SK-N-SH (cell line): Measurements from ENCODE around the gene GPR158. TPM values are rescaled to one million over a fixed set of nuclear protein-coding genes. Genes with fewer than 3 reads are reported as not detected.

Experiments used
- CTCF ChIA-PET: fragments of 300-600, 350-600 bp; formaldehyde crosslinking; extraction: SDS; loops from one replicate; lab custom pipeline; 2021; lab: Yijun Ruan, JAX
- POLR2A ChIA-PET: fragments of 350-600 bp; sonication (Branson Sonifier 250); formaldehyde crosslinking; extraction: SDS; loops from one replicate; lab custom pipeline; 2020; ENCODE audit warnings: antibody characterized with exemption, inconsistent platforms; lab: Yijun Ruan, JAX
- DNase-seq: peaks from one replicate; pipeline ENCODE4 v3.0.0; 2012
- H2AFZ ChIP-seq: fragments of 200-600 bp; sonication (generic); 2 replicates; pipeline ENCODE4 v1.8.1; 2016; ENCODE audit warnings: antibody characterized with exemption, mild to moderate bottlenecking, low read depth
- H3F3A ChIP-seq: fragments of 200-600 bp; sonication (generic); replicated peaks from 2 replicates; pipeline ENCODE3; 2016; ENCODE audit warnings: antibody characterized with exemption, mild to moderate bottlenecking; ENCODE audit not compliant: insufficient read depth
- H3K27ac ChIP-seq, 2 experiments: fragments of 200-500 bp in 1 of 2; fragments of 200-600 bp in 1 of 2; sonication (Bioruptor generic) in 1 of 2; sonication (generic), shearing (Covaris generic) in 1 of 2; 2 replicates each; pipeline versions ENCODE4 v1.5.1 to v1.6.1; 2014 to 2016; ENCODE audit warnings: low read depth in 2 of 2, inconsistent platforms in 1 of 2, low read length in 1 of 2, mild to moderate bottlenecking in 1 of 2, mixed read lengths in 1 of 2
- H3K27me3 ChIP-seq: fragments of 200-600 bp; sonication (generic), shearing (Covaris generic); 2 replicates; pipeline ENCODE4 v1.6.1; 2016; ENCODE audit warnings: mixed run types; ENCODE audit not compliant: insufficient read depth
- H3K36me3 ChIP-seq, 2 experiments: fragments of 200-500 bp in 1 of 2; fragments of 200-600 bp in 1 of 2; sonication (Bioruptor generic) in 1 of 2; sonication (generic) in 1 of 2; replicated peaks in 1 of 2; 2 replicates each; pipeline versions ENCODE3 to v1.5.1; 2014 to 2016; ENCODE audit warnings: low read length in 1 of 2, mild to moderate bottlenecking in 1 of 2; ENCODE audit not compliant: insufficient read depth in 2 of 2, control insufficient read depth in 1 of 2
- H3K4me1 ChIP-seq, 2 experiments: fragments of 200-500 bp in 1 of 2; fragments of 200-600 bp in 1 of 2; sonication (Bioruptor generic) in 1 of 2; sonication (generic), shearing (Covaris generic) in 1 of 2; 2 replicates each; pipeline versions ENCODE4 v1.5.1 to v1.6.1; 2014 to 2016; ENCODE audit warnings: low read depth in 1 of 2, low read length in 1 of 2, mixed run types in 1 of 2; ENCODE audit not compliant: insufficient read depth in 2 of 2, control insufficient read depth in 1 of 2
- H3K4me2 ChIP-seq: fragments of 200-600 bp; sonication (generic), shearing (Covaris generic); 2 replicates; pipeline ENCODE4 v1.6.1; 2017; ENCODE audit warnings: mixed run types
- H3K4me3 ChIP-seq, 2 experiments: fragments of 200-500 bp in 1 of 2; fragments of 200-600 bp in 1 of 2; sonication (Bioruptor generic) in 1 of 2; sonication (generic), shearing (Covaris generic) in 1 of 2; 2 replicates each; pipeline versions ENCODE4 v1.5.1 to v1.8.1; 2014 to 2016; ENCODE audit warnings: low read depth in 2 of 2, inconsistent platforms in 1 of 2, low read length in 1 of 2, mild to moderate bottlenecking in 1 of 2, mixed read lengths in 1 of 2, moderate library complexity in 1 of 2
- H3K79me2 ChIP-seq: fragments of 200-600 bp; sonication (generic); 2 replicates; pipeline ENCODE4 v1.8.1; 2017; ENCODE audit warnings: mild to moderate bottlenecking; ENCODE audit not compliant: insufficient read depth
- H3K9ac ChIP-seq: fragments of 200-600 bp; sonication (generic); 2 replicates; pipeline ENCODE4 v1.6.1; 2017; ENCODE audit warnings: mixed run types
- H3K9me2 ChIP-seq: fragments of 200-600 bp; sonication (generic); 2 replicates; pipeline ENCODE4 v1.6.1; 2017; ENCODE audit warnings: mixed run types
- H3K9me3 ChIP-seq: fragments of 200-600 bp; sonication (generic); 2 replicates; pipeline ENCODE4 v1.6.1; 2017; ENCODE audit warnings: mixed run types, mild to moderate bottlenecking, moderate library complexity
- H4K20me1 ChIP-seq: fragments of 200-600 bp; sonication (generic); 2 replicates; pipeline ENCODE4 v1.6.1; 2017; ENCODE audit warnings: mild to moderate bottlenecking, mixed run types; ENCODE audit not compliant: insufficient read depth
- FOSL2 ChIP-seq: IDR thresholded peaks from 2 replicates; pipeline ENCODE4 v1.4.0; 2012; ENCODE audit warnings: low read depth, mild to moderate bottlenecking, moderate library complexity, borderline replicate concordance
- FOXJ3 ChIP-seq: sonication (generic); formaldehyde crosslinking; IDR thresholded peaks from 2 replicates; pipeline ENCODE4 v1.5.1; 2020; ENCODE audit warnings: mild to moderate bottlenecking, missing genetic modification reagents
- GABPA ChIP-seq: IDR thresholded peaks from 2 replicates; pipeline ENCODE4 v1.4.0; 2012; ENCODE audit warnings: low read depth, mild to moderate bottlenecking
- GATA2 ChIP-seq: sonication (generic); formaldehyde crosslinking; IDR thresholded peaks from 2 replicates; pipeline ENCODE4 v1.5.0; 2020; ENCODE audit warnings: mild to moderate bottlenecking, missing genetic modification reagents
- JUND ChIP-seq: IDR thresholded peaks from 2 replicates; pipeline ENCODE4 v1.4.0; 2012
- MEF2A ChIP-seq: IDR thresholded peaks from 2 replicates; pipeline ENCODE4 v1.4.0; 2012; ENCODE audit warnings: low read depth, borderline replicate concordance
- NFIC ChIP-seq: IDR thresholded peaks from 2 replicates; pipeline ENCODE4 v1.4.0; 2012; ENCODE audit warnings: borderline replicate concordance
- POLR2AphosphoS5 ChIP-seq: IDR thresholded peaks from 2 replicates; pipeline ENCODE4 v1.6.1; 2012; ENCODE audit warnings: low read depth, low read length
- RFX5 ChIP-seq: IDR thresholded peaks from 2 replicates; pipeline ENCODE4 v1.6.1; 2012; ENCODE audit warnings: mild to moderate bottlenecking, improper control_type of control experiment, low read length
- RXRA ChIP-seq: IDR thresholded peaks from 2 replicates; pipeline ENCODE4 v1.4.0; 2012; ENCODE audit warnings: low read depth, mild to moderate bottlenecking, borderline replicate concordance
- SIN3A ChIP-seq: IDR thresholded peaks from 2 replicates; pipeline ENCODE4 v1.6.1; 2012; ENCODE audit warnings: low read depth, mild to moderate bottlenecking, low read length, moderate library complexity, borderline replicate concordance
- SMC3 ChIP-seq: IDR thresholded peaks from 2 replicates; pipeline ENCODE4 v1.6.1; 2012; ENCODE audit warnings: low read depth, low read length, improper control_type of control experiment
- TAF1 ChIP-seq: IDR thresholded peaks from 2 replicates; pipeline ENCODE4 v1.6.1; 2012; ENCODE audit warnings: low read depth, mild to moderate bottlenecking, low read length, moderate library complexity, borderline replicate concordance
- TCF12 ChIP-seq: IDR thresholded peaks from 2 replicates; pipeline ENCODE4 v1.4.0; 2012
- YY1 ChIP-seq: IDR thresholded peaks from 2 replicates; pipeline ENCODE4 v1.4.0; 2012; ENCODE audit warnings: low read depth, mild to moderate bottlenecking
- WGBS: methylation state at CpG from one replicate; pipeline ENCODE4 v1.1.6; 2017; ENCODE audit warnings: low lambda C conversion rate; 5-methylcytosine and 5-hydroxymethylcytosine counted together
- polyA plus RNA-seq, 3 experiments: library from polyadenylated mRNA; depleted of rRNA; stranded (reverse); fragments of >200 nt; gene quantifications; 2 replicates each; pipeline ENCODE4 v1.2.3, GENCODE V29; 2012
- TF ChIP-seq, protein P1 (sequence below): IDR thresholded peaks from 2 replicates; pipeline ENCODE4; 2012
- TF ChIP-seq, protein P2 (sequence below): IDR thresholded peaks from 2 replicates; pipeline ENCODE4 v1.4.0; 2012; ENCODE audit warnings: low read depth, borderline replicate concordance
- TF ChIP-seq, protein P3 (sequence below): IDR thresholded peaks from 2 replicates; pipeline ENCODE4 v1.6.1; 2012; ENCODE audit warnings: mild to moderate bottlenecking, low read depth, low read length, moderate library complexity
- TF ChIP-seq, protein P4 (sequence below): IDR thresholded peaks from 2 replicates; pipeline ENCODE4 v1.4.0; 2012; ENCODE audit warnings: low read depth, borderline replicate concordance

Gene GPR158
- polyA plus RNA-seq, 1 of the 3 experiments (the other 2 are of a cell fraction): not detected

DNA sequence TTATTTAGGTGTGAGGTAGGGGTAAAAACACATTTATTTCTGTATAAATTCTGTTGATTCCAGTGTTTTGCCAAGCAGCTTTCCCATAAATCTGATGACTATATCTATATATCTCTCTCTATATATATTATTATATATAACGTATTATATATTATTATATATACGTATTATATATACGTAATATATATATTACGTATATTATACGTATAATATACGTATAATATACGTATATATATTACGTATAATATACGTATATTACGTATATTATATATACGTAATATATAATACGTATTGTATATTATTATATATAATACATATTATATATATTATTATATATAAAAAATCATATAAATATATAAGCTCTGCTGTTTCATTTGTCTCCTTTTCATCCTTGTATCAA lies 163.5 kb downstream of the GPR158 start (continued):
- TF ChIP-seq, protein P1, sequence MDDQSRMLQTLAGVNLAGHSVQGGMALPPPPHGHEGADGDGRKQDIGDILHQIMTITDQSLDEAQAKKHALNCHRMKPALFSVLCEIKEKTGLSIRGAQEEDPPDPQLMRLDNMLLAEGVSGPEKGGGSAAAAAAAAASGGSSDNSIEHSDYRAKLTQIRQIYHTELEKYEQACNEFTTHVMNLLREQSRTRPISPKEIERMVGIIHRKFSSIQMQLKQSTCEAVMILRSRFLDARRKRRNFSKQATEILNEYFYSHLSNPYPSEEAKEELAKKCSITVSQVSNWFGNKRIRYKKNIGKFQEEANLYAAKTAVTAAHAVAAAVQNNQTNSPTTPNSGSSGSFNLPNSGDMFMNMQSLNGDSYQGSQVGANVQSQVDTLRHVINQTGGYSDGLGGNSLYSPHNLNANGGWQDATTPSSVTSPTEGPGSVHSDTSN: no peak

- 9% methylated on average over 1 of the region's 1 CpG for WGBS
- H3K9me3 ChIP-seq: no peaks in the 10 kb centered on the region
- no peak overlapping the region for H3K4me2 ChIP-seq
- no peaks in the 10 kb centered on the region for H3K36me3 ChIP-seq
- H3K27ac ChIP-seq: no peak overlapping the region
- H3K9ac ChIP-seq: no peak overlapping the region
- no peak overlapping the region for H2AFZ ChIP-seq
- POLR2A ChIA-PET: no interaction called here
- TF ChIP-seq GATA2 (CRISPR knock-in tag) (no peak), JUND (no peak), POLR2AphosphoS5 (no peak), SMC3 (no peak), FOXJ3 (CRISPR knock-in tag) (no peak), YY1 (no peak), RXRA (no peak)
- TF ChIP-seq, protein P2, sequence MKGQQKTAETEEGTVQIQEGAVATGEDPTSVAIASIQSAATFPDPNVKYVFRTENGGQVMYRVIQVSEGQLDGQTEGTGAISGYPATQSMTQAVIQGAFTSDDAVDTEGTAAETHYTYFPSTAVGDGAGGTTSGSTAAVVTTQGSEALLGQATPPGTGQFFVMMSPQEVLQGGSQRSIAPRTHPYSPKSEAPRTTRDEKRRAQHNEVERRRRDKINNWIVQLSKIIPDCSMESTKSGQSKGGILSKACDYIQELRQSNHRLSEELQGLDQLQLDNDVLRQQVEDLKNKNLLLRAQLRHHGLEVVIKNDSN: no peak
- H4K20me1 ChIP-seq: no peaks in the 10 kb centered on the region
- H3F3A ChIP-seq: no peaks in the 10 kb centered on the region
- no peak for DNase-seq
- H3K4me3 ChIP-seq: no peak overlapping the region
- no peaks in the 10 kb centered on the region for H3K27me3 ChIP-seq
- CTCF ChIA-PET: no interaction called here
- H3K4me1 ChIP-seq: no peaks in the 10 kb centered on the region
- H3K9me2 ChIP-seq: no peaks in the 10 kb centered on the region
- H3K79me2 ChIP-seq: no peaks in the 10 kb centered on the region
These were observed 165.2 kb downstream of the GPR158 start for GRCh38 chr10:25339966-25340365.

DNA sequence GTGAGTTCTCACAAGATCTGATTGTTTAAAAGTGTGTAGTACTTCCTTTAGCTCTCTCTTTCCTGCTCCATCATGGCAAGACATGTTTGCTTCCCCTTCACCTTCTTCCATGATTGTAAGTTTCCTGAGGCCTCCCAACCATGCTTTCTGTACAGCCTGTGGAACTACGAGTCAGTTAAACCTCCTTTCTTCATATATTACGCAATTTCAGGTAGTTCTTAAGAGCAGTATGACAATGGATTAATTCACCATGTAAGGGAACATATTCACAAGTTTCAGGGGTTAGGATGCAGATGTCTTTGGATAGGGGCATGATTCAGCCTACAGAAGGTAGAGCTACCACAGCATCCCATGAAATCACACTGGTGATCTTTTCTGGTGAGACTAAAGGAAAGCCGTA lies 174.7 kb downstream of the GPR158 start:
- Histone ChIP-seq H3K4me2 (no peak overlapping the region), H3K79me2 (no peaks in the 10 kb centered on the region), H3K27ac (no peak overlapping the region), H3K9ac (no peak overlapping the region), H4K20me1 (no peaks in the 10 kb centered on the region), H3K36me3 (no peaks in the 10 kb centered on the region), H2AFZ (no peak overlapping the region), H3K9me2 (no peaks in the 10 kb centered on the region), H3K4me1 (no peaks in the 10 kb centered on the region), H3K4me3 (no peak overlapping the region), H3F3A (no peaks in the 10 kb centered on the region), H3K9me3 (no peaks in the 10 kb centered on the region), H3K27me3 (no peaks in the 10 kb centered on the region)
- ChIA-PET POLR2A (no interaction called here), CTCF (no interaction called here)
- DNase-seq: no peak
- WGBS: 40% methylated on average over 3 of the region's 3 CpGs
- TF ChIP-seq TCF12 (no peak), GABPA (no peak), NFIC (no peak), RFX5 (no peak), MEF2A (no peak), SMC3 (no peak), FOSL2 (no peak), RXRA (no peak), FOXJ3 (CRISPR knock-in tag) (no peak), TAF1 (no peak), GATA2 (CRISPR knock-in tag) (no peak), SIN3A (no peak)
- TF ChIP-seq, protein P3, sequence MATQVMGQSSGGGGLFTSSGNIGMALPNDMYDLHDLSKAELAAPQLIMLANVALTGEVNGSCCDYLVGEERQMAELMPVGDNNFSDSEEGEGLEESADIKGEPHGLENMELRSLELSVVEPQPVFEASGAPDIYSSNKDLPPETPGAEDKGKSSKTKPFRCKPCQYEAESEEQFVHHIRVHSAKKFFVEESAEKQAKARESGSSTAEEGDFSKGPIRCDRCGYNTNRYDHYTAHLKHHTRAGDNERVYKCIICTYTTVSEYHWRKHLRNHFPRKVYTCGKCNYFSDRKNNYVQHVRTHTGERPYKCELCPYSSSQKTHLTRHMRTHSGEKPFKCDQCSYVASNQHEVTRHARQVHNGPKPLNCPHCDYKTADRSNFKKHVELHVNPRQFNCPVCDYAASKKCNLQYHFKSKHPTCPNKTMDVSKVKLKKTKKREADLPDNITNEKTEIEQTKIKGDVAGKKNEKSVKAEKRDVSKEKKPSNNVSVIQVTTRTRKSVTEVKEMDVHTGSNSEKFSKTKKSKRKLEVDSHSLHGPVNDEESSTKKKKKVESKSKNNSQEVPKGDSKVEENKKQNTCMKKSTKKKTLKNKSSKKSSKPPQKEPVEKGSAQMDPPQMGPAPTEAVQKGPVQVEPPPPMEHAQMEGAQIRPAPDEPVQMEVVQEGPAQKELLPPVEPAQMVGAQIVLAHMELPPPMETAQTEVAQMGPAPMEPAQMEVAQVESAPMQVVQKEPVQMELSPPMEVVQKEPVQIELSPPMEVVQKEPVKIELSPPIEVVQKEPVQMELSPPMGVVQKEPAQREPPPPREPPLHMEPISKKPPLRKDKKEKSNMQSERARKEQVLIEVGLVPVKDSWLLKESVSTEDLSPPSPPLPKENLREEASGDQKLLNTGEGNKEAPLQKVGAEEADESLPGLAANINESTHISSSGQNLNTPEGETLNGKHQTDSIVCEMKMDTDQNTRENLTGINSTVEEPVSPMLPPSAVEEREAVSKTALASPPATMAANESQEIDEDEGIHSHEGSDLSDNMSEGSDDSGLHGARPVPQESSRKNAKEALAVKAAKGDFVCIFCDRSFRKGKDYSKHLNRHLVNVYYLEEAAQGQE: no peak
- TF ChIP-seq, protein P1: no peak
- TF ChIP-seq, protein P4, sequence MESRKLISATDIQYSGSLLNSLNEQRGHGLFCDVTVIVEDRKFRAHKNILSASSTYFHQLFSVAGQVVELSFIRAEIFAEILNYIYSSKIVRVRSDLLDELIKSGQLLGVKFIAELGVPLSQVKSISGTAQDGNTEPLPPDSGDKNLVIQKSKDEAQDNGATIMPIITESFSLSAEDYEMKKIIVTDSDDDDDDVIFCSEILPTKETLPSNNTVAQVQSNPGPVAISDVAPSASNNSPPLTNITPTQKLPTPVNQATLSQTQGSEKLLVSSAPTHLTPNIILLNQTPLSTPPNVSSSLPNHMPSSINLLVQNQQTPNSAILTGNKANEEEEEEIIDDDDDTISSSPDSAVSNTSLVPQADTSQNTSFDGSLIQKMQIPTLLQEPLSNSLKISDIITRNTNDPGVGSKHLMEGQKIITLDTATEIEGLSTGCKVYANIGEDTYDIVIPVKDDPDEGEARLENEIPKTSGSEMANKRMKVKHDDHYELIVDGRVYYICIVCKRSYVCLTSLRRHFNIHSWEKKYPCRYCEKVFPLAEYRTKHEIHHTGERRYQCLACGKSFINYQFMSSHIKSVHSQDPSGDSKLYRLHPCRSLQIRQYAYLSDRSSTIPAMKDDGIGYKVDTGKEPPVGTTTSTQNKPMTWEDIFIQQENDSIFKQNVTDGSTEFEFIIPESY: no peak
